HG03025 (cell line): Measurements from ENCODE around the gene CTSH.
"Not testable (repeated sequence)": the region's sequence is repeated elsewhere in the genome, so short reads cannot be mapped to it uniquely, and the experiment has no call there.

Experiments used
- ATAC-seq: cut with Tn5 transposase; IDR thresholded peaks from one replicate; pipeline ENCODE4 v1.9.1; 2021; ENCODE audit warnings: mild to moderate bottlenecking, moderate library complexity; ENCODE audit not compliant: unreplicated experiment, low FRiP score

Gene CTSH

DNA sequence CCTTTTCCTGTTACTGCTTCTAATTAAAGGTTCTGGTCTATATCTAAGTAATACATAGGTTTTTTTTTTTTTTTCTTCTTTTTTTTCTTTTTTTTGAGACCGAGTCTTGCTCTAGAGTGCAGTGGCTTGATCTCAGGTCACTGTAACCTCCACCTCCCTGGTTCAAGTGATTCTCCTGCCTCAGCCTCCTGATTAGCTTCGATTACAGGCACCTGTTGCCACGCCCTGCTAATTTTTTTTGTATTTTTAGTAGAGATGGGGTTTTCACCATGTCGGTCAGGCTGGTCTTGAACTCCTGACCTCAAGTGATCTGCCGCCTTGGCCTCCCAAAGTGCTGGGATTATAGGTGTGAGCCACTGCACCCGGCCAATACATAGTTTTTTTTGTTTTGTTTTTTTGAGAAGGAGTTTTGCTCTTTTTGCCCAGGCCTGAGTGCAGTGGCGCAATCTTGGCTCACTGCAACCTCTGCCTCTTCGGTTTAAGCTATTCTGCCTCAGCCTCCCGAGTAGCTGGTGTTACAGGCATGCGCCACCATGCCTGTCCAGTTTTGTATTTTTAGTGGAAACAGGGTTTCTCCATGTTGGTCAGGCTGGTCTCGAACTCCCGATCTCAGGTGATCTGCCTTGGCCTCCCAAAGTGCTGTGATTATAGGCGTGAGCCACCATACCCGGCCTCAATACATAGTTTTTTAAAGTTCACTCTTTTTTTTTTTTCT is 43.9 kb downstream of the CTSH start:
- ATAC-seq = not testable (repeated sequence)

GRCh38 chr15:78898540-78898939 is 46.3 kb downstream of the CTSH start:
- ATAC-seq = no peak

DNA sequence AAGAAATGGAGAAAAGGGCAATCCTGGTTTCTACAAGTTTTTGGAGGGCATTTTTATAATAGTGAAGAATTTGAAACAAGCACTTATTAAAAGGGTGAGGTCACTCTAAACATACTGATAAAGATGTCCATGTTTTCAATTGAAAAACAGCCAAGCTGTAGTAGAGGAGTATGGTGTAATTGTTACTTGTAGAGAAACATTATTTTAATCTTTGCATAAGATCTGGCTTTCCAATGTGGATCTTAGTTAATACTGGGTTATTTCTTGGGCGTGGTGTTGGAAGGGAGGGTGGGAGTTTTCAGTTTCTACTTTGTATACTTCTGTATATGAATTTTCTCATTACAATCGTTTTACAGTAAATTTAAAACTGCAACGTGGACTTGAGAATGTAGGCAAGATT is 49.4 kb downstream of the CTSH start:
- ATAC-seq = no peak

- no peak for ATAC-seq
These were observed 51.3 kb downstream of the CTSH start for GRCh38 chr15:78893538-78893937.

DNA sequence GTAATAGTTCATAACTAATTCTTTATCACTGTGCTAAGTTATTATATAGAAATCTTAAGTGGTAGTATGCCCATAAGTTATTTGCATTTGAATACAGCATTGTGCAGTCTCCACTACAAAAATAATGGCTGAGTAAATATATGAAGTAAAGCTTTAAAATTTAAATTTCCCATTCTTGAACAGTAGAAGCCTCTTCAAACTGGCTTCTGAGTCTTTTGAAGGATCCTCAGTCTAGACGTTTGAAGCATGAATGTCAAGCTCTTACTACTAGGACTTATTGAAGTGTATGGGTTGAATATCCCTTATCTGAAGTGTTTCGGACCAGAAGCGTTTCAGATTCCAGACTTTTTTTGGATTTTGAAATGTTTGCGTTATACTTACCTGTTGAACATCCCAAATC is 55.8 kb downstream of the CTSH start:
- no peak for ATAC-seq

- no peak for ATAC-seq
These were observed 63.2 kb downstream of the CTSH start for GRCh38 chr15:78881681-78882080.

GRCh38 chr15:78880813-78881212 is 64.0 kb downstream of the CTSH start:
- ATAC-seq = no peak

- ATAC-seq = no peak
These were observed 64.7 kb downstream of the CTSH start for GRCh38 chr15:78880242-78880533.

GRCh38 chr15:78879517-78880241 is 65.2 kb downstream of the CTSH start:
- ATAC-seq = no peak

GRCh38 chr15:78878356-78878755 is 66.5 kb downstream of the CTSH start:
- no peak for ATAC-seq

DNA sequence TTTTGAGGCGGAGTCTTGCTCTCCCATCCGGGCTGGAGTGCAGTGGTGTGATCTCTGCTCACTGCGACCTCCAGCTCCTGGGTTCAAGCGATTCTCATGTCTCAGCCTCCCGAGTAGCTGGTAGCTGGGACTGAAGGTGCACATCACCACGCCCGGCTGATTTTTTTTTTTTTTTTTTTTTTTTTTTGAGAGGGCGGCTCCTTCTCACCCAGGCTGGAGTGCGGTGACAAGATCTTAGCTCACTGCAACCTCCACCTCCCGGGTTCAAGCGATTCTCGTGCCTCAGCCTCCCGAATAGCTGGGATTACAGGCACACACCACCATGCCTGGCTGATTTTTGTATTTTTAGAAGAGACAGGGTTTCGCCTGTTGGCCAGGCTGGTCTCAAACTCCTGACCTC is 67.9 kb downstream of the CTSH start:
- ATAC-seq = not testable (repeated sequence)

- no peak for ATAC-seq
These were observed 69.5 kb downstream of the CTSH start for GRCh38 chr15:78875107-78875914.

DNA sequence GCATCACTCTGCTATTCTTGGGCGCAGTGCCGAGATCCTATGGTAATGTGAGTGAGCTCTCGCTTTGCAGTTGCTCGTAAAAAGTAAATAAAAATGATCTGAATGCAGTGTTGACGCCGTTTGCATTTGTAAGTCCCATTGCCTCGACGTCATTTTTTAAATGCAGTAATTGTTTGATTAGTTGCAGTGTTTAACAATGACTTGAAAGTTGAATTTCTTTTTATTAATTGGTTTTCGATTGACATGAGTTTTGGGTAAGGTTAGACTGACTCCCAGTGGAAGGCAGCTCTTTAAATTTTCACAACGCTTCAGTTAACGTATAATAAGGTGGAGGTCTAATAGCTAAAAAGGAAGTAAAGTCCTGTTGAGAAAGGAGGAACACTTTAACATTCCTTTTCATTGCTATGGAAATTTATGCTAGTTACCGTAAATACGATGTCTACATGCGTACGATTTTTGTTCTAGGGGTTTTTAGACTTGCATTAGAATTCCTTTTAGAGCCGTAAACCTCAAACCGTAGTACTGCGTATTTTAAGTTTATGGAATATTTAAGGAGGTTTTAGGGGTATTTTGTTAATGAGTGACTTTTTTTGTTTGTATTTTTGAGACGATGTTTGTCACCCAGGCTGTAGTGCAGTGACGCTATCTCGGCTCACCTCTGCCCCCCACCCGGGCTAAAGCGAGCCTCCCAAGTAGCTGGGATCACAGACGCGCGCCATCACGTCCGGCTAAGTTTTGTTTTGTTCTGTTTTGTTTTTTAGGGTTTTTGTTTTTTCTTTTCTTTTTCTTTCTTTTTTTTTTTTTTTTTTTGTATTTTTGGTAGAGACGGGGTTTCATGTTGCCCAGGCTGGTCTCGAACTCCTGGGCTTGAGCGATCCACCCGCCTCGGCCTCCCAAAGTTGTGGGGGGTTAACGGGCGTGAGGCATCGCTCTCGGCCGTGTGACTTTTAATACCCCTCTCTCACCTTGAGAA is 70.8 kb downstream of the CTSH start:
- ATAC-seq = no peak

DNA sequence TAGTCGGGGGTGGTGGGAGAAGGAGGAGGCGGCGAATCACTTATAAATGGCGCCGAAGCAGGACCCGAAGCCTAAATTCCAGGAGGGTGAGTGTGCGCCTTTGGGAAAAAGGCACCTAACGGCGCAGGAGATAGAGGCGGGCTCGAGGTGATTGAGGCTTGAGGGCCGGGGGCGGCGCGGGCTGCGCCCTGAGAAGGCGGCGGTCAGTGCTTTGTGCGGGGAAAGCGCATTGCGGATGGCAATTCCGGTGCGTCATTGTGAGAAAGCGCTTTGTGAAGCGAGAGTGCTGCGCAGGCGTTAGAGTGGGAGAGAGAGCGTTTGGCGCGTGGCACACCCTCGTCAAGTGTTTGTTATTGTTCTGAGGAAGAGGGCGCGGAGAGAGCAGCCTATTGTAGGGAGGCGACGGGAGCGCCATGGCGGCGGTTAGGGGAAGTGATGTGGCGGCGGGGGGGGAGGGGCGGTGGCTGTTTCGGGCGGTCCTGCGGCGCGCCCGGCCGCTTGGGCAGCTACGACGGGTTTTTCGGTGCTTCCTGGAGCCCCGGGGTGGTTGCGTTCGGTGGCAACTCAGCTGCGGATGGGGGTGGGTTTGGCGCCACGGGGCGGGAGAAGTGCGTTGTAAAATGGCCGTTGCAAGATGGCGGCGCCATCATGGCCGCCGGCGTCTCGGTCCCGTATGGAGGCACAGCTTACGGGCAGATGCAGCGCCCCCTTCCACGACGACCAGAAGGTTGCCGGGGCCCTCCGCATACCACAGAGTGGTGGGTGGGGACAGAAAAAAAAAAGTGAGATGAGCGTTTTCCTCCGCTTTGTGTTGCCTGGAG is 71.7 kb downstream of the CTSH start:
- peak; percentile 61 for ATAC-seq

GRCh38 chr15:78872155-78872971 is 72.5 kb downstream of the CTSH start, which contains the start of gene MORF4L1:
Gene MORF4L1 (plus strand): TSS chr15:78872890. CDS start chr15:78873018, 128 bp downstream.
- ATAC-seq = peak; percentile 61

DNA sequence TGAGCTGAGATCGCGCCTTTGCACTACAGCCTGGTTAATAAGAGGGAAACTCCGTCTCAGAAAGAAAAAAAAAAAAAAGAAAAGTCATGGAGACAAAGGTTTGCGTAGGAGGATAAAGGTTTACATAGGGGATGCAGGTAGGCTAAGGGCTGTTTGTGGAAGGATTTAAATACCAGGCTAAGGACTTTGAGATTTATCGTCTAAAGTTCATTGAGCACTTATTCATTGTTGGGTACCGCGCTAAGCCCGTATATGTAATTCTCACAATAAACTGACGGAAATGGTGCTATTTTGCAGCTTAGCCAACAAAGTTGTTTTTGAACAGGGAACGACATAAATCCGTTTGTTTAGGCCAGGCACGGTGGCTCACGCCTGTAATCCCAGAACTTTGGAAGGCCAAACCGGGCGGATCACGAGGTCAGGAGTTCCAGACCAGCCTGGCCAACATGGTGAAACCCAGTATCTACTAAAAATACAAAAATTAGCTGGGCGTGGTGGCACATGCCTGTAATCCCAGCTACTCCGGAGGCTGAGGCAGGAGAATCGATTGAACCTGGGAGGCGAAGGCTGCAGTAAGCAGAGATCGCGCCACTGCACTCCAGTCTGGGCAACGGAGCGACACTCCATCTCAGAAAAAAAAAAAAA is 73.2 kb downstream of the CTSH start:
- not testable (repeated sequence) for ATAC-seq
